WTC11 (cell line): ENCODE measurements around the gene SLC13A5. TPM values are rescaled to one million over a fixed set of nuclear protein-coding genes. Genes with fewer than 3 reads are reported as not detected.

Experiments
- ATAC-seq: fragments of 200-7000 bp; cut with Tn5 transposase; 2 replicates; pipeline ENCODE4 v1.10.0; 2021; ENCODE audit warnings: mild to moderate bottlenecking, moderate library complexity
- CTCF ChIA-PET: fragments of 300-600 bp; sonication (Branson Sonifier 250); formaldehyde crosslinking; loops from one replicate; lab custom pipeline; 2021; ENCODE audit warnings: antibody characterized with exemption; lab: Charles Lee
- POLR2A ChIA-PET: fragments of 350-600 bp; sonication (Branson Sonifier 250); formaldehyde crosslinking; loops from one replicate; lab custom pipeline; 2021; ENCODE audit warnings: antibody characterized with exemption; lab: Charles Lee
- DNase-seq: peaks from one replicate; pipeline ENCODE4 v3.0.0; 2021; ENCODE audit warnings: low spot score
- H3K27ac Mint-ChIP-seq: 2 replicates; pipeline ENCODE4 v1.8.0; 2021; ENCODE audit warnings: mixed read lengths
- H3K27me3 Mint-ChIP-seq: 2 replicates; pipeline ENCODE4 v1.8.0; 2021; ENCODE audit warnings: low read depth, mild to moderate bottlenecking, moderate library complexity, mixed read lengths
- H3K36me3 Mint-ChIP-seq: 2 replicates; pipeline ENCODE4 v1.8.0; 2021; ENCODE audit warnings: mixed read lengths
- H3K4me1 Mint-ChIP-seq: 2 replicates; pipeline ENCODE4 v1.8.0; 2022; ENCODE audit warnings: mixed read lengths
- H3K4me3 Mint-ChIP-seq: 2 replicates; pipeline ENCODE4 v1.8.0; 2021; ENCODE audit warnings: mild to moderate bottlenecking, moderate library complexity, mixed read lengths
- H3K9me3 Mint-ChIP-seq: 2 replicates; pipeline ENCODE4 v1.8.0; 2021; ENCODE audit warnings: mixed read lengths
- AFF4 ChIP-seq: sonication (generic); formaldehyde crosslinking; IDR thresholded peaks from 2 replicates; pipeline ENCODE4 v1.8.1; 2023; ENCODE audit warnings: mild to moderate bottlenecking, missing genetic modification reagents, borderline replicate concordance
- ATF1 ChIP-seq: sonication (generic); formaldehyde crosslinking; IDR thresholded peaks from 2 replicates; pipeline ENCODE4 v1.8.1; 2023; ENCODE audit warnings: mild to moderate bottlenecking, moderate library complexity, missing genetic modification reagents
- ATF2 ChIP-seq: sonication (generic); formaldehyde crosslinking; IDR thresholded peaks from 2 replicates; pipeline ENCODE4 v1.8.1; 2022; ENCODE audit warnings: low read depth, missing genetic modification reagents, borderline replicate concordance
- ATF3 ChIP-seq: sonication (generic); formaldehyde crosslinking; conservative IDR thresholded peaks from 2 replicates; pipeline ENCODE4 v1.8.1; 2022; ENCODE audit warnings: mild to moderate bottlenecking, missing genetic modification reagents
- CDX4 ChIP-seq: fragments of 250-450 bp; sonication (Bioruptor Pico); IDR thresholded peaks from 2 replicates; pipeline ENCODE4 v1.9.0; 2021; ENCODE audit warnings: moderate library complexity, mild to moderate bottlenecking, inconsistent platforms, borderline replicate concordance
- CREB1 ChIP-seq: sonication (generic); formaldehyde crosslinking; IDR thresholded peaks from 2 replicates; pipeline ENCODE4 v1.8.0; 2023; ENCODE audit warnings: mild to moderate bottlenecking, missing genetic modification reagents
- EMX1 ChIP-seq: fragments of 250-450 bp; sonication (Bioruptor Pico); IDR thresholded peaks from 2 replicates; pipeline ENCODE4 v1.8.0; 2021; ENCODE audit warnings: mild to moderate bottlenecking
- PRDM15 ChIP-seq: sonication (generic); formaldehyde crosslinking; IDR thresholded peaks from 2 replicates; pipeline ENCODE4 v1.8.0; 2022; ENCODE audit warnings: missing genetic modification reagents
- SMAD3 ChIP-seq: sonication (generic); formaldehyde crosslinking; IDR thresholded peaks from 2 replicates; pipeline ENCODE4 v1.8.0; 2022; ENCODE audit warnings: missing genetic modification reagents, mild to moderate bottlenecking, borderline replicate concordance
- SMAD4 ChIP-seq: sonication (generic); formaldehyde crosslinking; IDR thresholded peaks from 2 replicates; pipeline ENCODE4 v1.8.0; 2022; ENCODE audit warnings: mild to moderate bottlenecking, missing genetic modification reagents
- TCF7 ChIP-seq: sonication (generic); formaldehyde crosslinking; IDR thresholded peaks from 2 replicates; pipeline ENCODE4 v1.8.0; 2022; ENCODE audit warnings: mild to moderate bottlenecking, low read depth, missing genetic modification reagents, moderate library complexity
- TEAD4 ChIP-seq: sonication (generic); formaldehyde crosslinking; IDR thresholded peaks from 2 replicates; pipeline ENCODE4 v1.8.0; 2022; ENCODE audit warnings: mild to moderate bottlenecking, missing genetic modification reagents
- ZMAT4 ChIP-seq: fragments of 250-450 bp; sonication (Bioruptor Pico); IDR thresholded peaks from 2 replicates; pipeline ENCODE4 v1.9.0; 2021; ENCODE audit warnings: mild to moderate bottlenecking
- ZNF317 ChIP-seq: sonication (generic); formaldehyde crosslinking; IDR thresholded peaks from 2 replicates; pipeline ENCODE4 v1.8.1; 2023; ENCODE audit warnings: low read depth, mild to moderate bottlenecking, moderate library complexity, missing genetic modification reagents, borderline replicate concordance
- ZSCAN18 ChIP-seq: fragments of 250-450 bp; sonication (Bioruptor Pico); IDR thresholded peaks from 2 replicates; pipeline ENCODE4 v2.1.2; 2022; ENCODE audit warnings: mild to moderate bottlenecking, moderate library complexity
- total RNA-seq: library from RNA; stranded (reverse); gene quantifications from 3 replicates; pipeline ENCODE4 v1.2.3, GENCODE V29; 2021

The SLC13A5 gene
- total RNA-seq, 1 experiment from 2014 or later, result 1.8 TPM

- ChIA-PET CTCF (no interaction called here), POLR2A (no interaction called here)
- Mint-ChIP-seq H3K9me3 (peaks cover 4% of the 10 kb centered on the region; the same call in 1 of the 2 replicates), H3K36me3 (no peaks in the 10 kb centered on the region), H3K27ac (no peak overlapping the region), H3K4me1 (peaks cover 21% of the 10 kb centered on the region), H3K4me3 (no peak overlapping the region), H3K27me3 (peaks cover 42% of the 10 kb centered on the region)
- no peak for TF ChIP-seq SMAD4 (CRISPR knock-in tag)
- no peak for TF ChIP-seq TCF7 (CRISPR knock-in tag)
- no peak for TF ChIP-seq EMX1 (CRISPR knock-in tag)
- no peak for TF ChIP-seq TEAD4 (CRISPR knock-in tag)
- TF ChIP-seq CDX4 (CRISPR knock-in tag), result no peak
- no peak for TF ChIP-seq ZSCAN18 (CRISPR knock-in tag)
- DNase-seq (no peak), ATAC-seq (no peak)
Observed at GRCh38 chr17:6710317-6710716, 2.9 kb downstream of the SLC13A5 start.

GRCh38 chr17:6708357-6708961 lies 4.7 kb downstream of the SLC13A5 start:
- TF ChIP-seq SMAD4 (CRISPR knock-in tag) (no peak), ATF2 (CRISPR knock-in tag) (no peak), CREB1 (CRISPR knock-in tag) (no peak), SMAD3 (CRISPR knock-in tag) (no peak)
- Mint-ChIP-seq H3K36me3 (no peaks in the 10 kb centered on the region), H3K27me3 (peaks cover 23% of the 10 kb centered on the region), H3K4me1 (peaks cover 18% of the 10 kb centered on the region), H3K27ac (no peak overlapping the region), H3K4me3 (no peak overlapping the region), H3K9me3 (no peaks in the 10 kb centered on the region)
- ChIA-PET POLR2A (no interaction called here), CTCF (no interaction called here)
- ATAC-seq (no peak), DNase-seq (no peak)

GRCh38 chr17:6706996-6707395 lies 6.2 kb downstream of the SLC13A5 start:
- no peak overlapping the region for H3K27ac Mint-ChIP-seq
- DNase-seq, result no peak
- H3K4me1 Mint-ChIP-seq, result peaks cover 7% of the 10 kb centered on the region
- H3K36me3 Mint-ChIP-seq, result no peaks in the 10 kb centered on the region
- peaks cover 10% of the 10 kb centered on the region for H3K27me3 Mint-ChIP-seq
- POLR2A ChIA-PET, result interaction anchor here (0.6 kb wide), 1 partner anchor 316 kb away, joined by 3 read pairs; the partner anchor contains the start of gene BCL6B
- H3K4me3 Mint-ChIP-seq, result no peak overlapping the region
- CTCF ChIA-PET, result no interaction called here
- ATAC-seq, result no peak
- TF ChIP-seq ZNF317 (CRISPR knock-in tag) (no peak), PRDM15 (CRISPR knock-in tag) (no peak), ATF1 (no peak), ZMAT4 (no peak), SMAD4 (CRISPR knock-in tag) (no peak), ATF3 (CRISPR knock-in tag) (no peak), AFF4 (CRISPR knock-in tag) (no peak), ATF2 (CRISPR knock-in tag) (no peak)
- TF ChIP-seq, all 79 proteins: peak for 0
- no peaks in the 10 kb centered on the region for H3K9me3 Mint-ChIP-seq
